COR-L47 (cell line): Measurements from ENCODE around the gene LRRC56.

Experiments used
- DNase-seq: peaks from one replicate; lab custom pipeline; 2025; lab: John Stamatoyannopoulos, UW

Gene LRRC56

DNA sequence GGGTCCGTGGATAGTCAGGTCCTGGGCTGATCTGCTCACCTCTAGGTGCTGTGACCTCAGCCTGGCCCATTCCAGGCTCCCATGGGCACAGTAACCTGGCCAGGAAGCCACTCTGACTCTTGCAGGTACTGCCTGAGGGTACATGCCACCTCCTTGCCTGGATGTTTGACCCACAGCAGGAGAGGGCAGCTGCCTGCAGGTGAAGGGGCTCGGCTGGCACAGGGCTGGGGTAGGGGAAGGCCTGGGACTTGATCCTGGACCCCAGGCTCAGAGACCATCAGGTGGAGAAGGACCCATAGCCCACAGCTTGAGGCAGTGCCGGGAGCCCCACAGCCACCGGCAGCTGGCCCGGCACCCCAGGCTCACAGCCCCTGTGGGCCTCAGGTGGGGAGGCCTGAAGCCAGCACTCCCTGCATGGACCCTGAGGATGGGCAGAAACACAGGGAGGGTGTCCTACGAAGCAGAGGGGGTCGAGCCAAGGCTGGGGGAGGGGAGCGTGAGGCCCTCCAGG, 2.7 kb downstream of the LRRC56 start:
- DNase-seq: no peak

GRCh38 chr11:540583-541432, 3.5 kb downstream of the LRRC56 start:
- no peak for DNase-seq

GRCh38 chr11:541433-541885, 4.1 kb downstream of the LRRC56 start:
- no peak for DNase-seq

GRCh38 chr11:544817-545166, 7.5 kb downstream of the LRRC56 start:
- no peak for DNase-seq

DNA sequence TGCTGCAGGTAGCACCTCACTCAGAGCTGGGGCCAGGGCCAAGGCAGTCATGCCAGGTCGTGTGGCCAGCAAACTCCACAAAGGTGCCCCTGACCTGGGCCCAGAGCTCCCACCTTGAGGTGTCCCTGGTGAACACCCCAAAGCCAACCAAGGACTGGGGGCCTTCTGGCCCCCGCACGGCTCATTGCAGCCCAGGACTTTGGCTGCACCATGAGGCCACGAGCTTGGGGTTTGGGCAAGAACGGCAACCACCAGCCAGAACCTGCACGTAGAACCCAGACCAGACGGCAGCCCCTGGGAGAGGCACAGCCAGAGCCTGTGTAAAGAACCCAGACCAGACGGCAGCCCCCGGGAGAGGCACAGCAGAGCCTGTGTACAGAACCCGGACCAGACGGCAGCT, 7.8 kb downstream of the LRRC56 start:
- DNase-seq: no peak

GRCh38 chr11:548700-549603, 11.6 kb downstream of the LRRC56 start:
- DNase-seq: no peak

DNA sequence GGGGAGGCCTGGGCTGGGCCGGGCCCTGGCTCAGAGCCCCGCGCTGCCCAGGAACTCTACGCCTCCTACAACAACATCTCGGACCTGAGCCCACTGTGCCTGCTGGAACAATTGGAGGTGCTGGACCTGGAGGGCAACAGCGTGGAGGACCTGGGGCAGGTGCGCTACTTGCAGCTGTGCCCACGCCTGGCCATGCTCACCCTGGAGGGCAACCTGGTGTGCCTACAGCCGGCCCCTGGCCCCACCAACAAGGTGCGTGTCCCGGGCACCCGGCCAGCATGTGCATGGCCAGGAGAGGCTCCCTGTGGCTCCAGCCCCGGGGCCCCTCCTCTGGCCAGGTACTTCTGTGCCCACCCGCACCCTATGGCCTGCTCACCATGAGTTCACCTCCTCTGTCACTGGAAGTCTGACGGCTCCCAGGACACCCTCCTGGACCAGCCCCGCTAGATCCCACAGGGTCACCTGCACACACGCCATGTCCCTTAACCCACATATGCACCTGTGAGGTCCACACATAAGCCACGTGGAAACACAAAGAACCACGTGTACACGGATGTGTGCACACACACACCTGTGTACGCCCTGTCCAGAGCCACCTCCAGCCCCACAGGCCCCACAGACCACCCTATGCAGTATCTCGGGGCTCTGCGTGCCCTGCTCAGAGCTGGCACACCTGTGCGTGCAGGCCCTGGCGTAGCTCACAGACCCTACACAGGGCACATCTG, 12.9 kb downstream of the LRRC56 start:
- no peak for DNase-seq

DNA sequence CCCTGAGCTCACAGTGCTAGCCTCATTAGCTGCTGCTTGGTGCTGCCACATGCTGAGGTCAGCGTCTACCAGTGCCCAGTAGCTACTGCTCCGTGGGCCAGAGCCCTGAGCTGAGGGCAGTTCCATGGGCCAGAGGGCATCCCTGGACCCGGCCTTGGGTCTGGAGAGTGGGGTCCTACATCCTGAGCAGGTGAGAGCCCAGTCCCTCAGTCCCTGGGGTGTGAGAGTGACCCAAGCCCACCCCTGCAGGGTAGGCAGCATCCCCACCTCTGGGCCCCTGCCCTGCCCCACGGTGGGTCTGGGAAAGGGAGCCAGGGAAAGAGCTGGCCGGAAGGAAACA, 13.4 kb downstream of the LRRC56 start:
- no peak for DNase-seq

GRCh38 chr11:551131-551530, 13.8 kb downstream of the LRRC56 start:
- DNase-seq: no peak

GRCh38 chr11:551596-551995, 14.3 kb downstream of the LRRC56 start:
- no peak for DNase-seq

DNA sequence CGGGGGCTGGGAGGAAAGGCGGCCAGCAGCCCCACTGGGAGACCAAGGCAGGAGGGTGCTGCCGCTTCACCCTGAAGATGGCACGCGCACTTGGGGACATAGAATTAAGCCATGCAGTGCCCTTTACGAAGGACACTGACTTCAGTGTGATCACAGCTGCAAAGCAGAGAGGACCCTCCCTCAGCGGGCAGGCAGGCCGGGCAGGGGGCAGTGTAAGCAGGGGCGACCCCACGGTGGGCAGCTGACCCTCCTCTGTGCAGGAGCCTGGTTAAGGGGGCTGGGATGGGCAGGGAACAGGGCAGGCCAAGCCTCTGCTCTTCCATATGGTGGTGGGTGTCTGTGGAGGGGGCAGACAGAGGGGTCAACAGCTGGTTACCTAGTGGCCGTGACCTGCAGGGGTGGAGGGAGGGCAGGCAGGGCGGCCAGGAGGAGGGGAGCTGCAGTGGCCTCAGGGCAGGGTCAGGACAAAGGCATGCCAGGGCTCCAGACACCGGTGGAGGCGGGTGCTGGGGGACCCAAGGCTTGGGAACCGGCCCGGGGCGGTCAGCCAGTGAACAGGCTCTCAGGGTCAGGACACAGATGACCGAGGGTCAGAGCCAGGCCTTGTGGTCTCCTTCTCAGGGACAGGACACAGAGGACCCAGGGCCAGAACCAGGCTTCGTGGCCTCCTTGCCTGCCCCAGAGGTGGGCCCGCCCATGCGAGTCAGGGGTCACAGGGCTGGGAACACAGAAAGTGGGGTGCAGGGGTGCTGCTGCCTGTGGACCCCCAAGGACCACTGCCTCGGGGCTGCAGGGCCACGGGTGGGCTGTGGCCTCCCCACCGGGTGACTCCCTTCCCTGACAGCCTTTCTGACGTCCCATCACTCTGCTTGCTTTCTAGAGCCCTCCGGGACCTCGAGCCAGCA, 16.0 kb downstream of the LRRC56 start:
- no peak for DNase-seq

GRCh38 chr11:553988-554340, 16.6 kb downstream of the LRRC56 start:
- no peak for DNase-seq

DNA sequence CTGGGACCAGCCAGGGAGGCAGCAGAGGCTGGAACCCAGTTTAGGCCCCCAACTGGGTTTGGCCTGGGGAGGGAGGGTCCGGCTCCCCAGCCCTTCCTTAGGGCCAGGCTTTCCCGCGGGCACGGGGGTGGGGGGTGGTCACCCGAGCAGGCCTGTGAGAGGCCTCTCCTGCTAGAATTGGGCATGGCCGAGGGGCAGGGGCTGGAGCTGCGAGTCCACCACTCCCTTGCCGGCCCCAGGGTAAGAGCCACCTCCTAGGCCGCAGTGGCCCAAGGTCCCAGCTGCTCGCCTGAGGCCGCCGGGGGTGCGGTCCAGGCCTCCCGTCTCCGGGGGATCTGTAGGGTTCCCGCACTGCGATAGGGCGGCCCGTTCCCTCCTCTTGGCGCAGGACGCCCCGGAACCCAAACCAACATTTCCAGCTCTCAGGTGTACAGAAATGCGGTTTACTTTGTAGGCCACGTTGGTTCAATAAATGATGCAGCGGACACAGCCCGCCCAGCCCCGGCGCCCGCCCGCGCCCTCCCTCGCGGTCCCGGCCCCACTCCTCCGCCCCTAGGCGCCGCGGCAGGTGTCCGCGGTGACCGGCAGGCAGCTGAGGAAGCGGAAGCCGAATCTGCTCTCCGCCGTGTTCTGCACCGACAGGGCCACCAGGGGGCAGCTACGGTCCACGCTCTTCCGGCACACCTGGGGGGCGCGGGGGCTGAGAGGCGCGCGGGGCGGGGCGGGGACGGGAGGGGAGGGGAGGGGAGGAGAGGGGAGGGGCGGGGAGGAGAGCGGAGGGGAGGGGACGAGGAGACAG, 17.3 kb downstream of the LRRC56 start:
- peak; percentile 87 for DNase-seq

GRCh38 chr11:555227-555779, 18.0 kb downstream of the LRRC56 start:
- no peak for DNase-seq

GRCh38 chr11:555780-556661, 18.7 kb downstream of the LRRC56 start:
- no peak for DNase-seq

- no peak for DNase-seq
Measured at GRCh38 chr11:556662-557256, 19.4 kb downstream of the LRRC56 start.

DNA sequence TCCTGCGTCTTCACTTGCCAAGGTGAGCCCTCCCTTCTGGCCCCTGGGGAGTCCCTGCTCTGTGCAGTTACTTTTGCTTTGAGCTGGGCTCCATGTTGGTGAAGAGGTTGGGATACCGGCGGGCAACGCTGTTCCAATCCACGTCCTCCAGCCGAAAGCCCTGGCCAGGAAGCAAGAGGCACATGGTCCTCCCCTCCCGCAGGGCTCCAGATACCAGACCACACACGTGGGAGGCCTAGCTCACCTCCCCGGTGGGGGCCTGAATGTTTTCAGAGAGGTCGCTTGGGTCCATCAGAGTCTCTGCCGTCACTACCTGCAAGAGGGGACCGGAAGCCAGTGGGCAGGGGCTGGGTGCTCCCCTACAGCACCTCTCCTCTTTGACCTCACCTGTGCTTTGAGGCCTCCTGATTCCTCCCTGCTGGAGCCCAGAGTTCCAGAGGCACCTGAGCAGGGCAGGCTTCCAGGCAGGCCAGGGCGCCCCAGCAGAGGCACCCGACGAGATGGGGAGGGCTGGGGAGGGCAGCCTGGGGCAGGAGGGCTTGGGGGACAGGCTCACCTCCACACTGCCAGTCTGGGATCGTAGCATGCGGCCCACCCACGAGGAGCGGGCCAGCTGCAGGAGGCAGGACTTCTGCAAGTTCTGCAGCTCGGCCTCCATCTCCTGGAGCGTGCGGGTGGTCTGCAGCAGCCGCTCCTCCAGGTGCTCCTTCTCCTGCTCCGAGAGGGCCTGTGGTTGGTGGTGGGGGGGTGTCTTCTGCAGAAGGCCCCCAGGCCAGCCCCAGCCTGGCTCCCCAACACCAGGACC, 20.2 kb downstream of the LRRC56 start:
- no peak for DNase-seq

- no peak for DNase-seq
Measured at GRCh38 chr11:558503-558902, 21.2 kb downstream of the LRRC56 start.
